Measurements from ENCODE around the gene RHBDL1.

RHBDL1 gene

GRCh38 chr16:674968-675883 is at the start of gene RHBDL1:
RHBDL1 (plus strand) TSS chr16:675671; CDS start chr16:675791, 120 bp downstream.
- WGBS (ENCODE audit: insufficient coverage, insufficient read length): no CpG with 5 or more reads among the region's 73 CpGs
- Histone ChIP-seq H3K9me3 (ENCODE audit: control insufficient read depth, insufficient read depth, low read length) (no peaks in the 10 kb centered on the region), H3K4me1 (ENCODE audit: control insufficient read depth, insufficient read depth, low read length) (peaks cover 7% of the 10 kb centered on the region), H3K27me3 (ENCODE audit: control insufficient read depth, insufficient read depth, low read length) (no peaks in the 10 kb centered on the region), H3K36me3 (ENCODE audit: control insufficient read depth, insufficient read depth, low read length) (peaks cover 32% of the 10 kb centered on the region), H3K4me3 (ENCODE audit: low read length) (peak within 1 kb of the TSS; percentile 42; the same call in 1 of the 2 replicates), H3K27ac (ENCODE audit: low read length) (no peak within 1 kb of the TSS)
- no peak for DNase-seq (ENCODE audit: low read depth, low spot score)

- Histone ChIP-seq H3K36me3 (ENCODE audit: control insufficient read depth, insufficient read depth, low read length) (0 out of 2 replicates have a peak, but pooled peaks cover 2% of the 10 kb centered on the region), H3K27me3 (ENCODE audit: control insufficient read depth, insufficient read depth, low read length) (no peaks in the 10 kb centered on the region), H3K4me3 (ENCODE audit: low read length) (no peak overlapping the region), H3K27ac (ENCODE audit: low read length) (no peak overlapping the region), H3K4me1 (ENCODE audit: control insufficient read depth, insufficient read depth, low read length) (peaks cover 12% of the 10 kb centered on the region), H3K9me3 (ENCODE audit: control insufficient read depth, insufficient read depth, low read length) (no peaks in the 10 kb centered on the region)
- no CpG with 5 or more reads among the region's 35 CpGs for WGBS (ENCODE audit: insufficient coverage, insufficient read length)
- no peak for DNase-seq (ENCODE audit: low read depth, low spot score)
Measured at GRCh38 chr16:625977-626765, 49.3 kb upstream of the RHBDL1 start.

GRCh38 chr16:626787-627453 is 48.6 kb upstream of the RHBDL1 start:
- WGBS (ENCODE audit: insufficient coverage, insufficient read length): no CpG with 5 or more reads among the region's 29 CpGs
- Histone ChIP-seq H3K27ac (ENCODE audit: low read length) (no peak overlapping the region), H3K27me3 (ENCODE audit: control insufficient read depth, insufficient read depth, low read length) (no peaks in the 10 kb centered on the region), H3K36me3 (ENCODE audit: control insufficient read depth, insufficient read depth, low read length) (0 out of 2 replicates have a peak, but pooled peaks cover 2% of the 10 kb centered on the region), H3K9me3 (ENCODE audit: control insufficient read depth, insufficient read depth, low read length) (no peaks in the 10 kb centered on the region), H3K4me1 (ENCODE audit: control insufficient read depth, insufficient read depth, low read length) (peaks cover 12% of the 10 kb centered on the region), H3K4me3 (ENCODE audit: low read length) (no peak overlapping the region)
- no peak for DNase-seq (ENCODE audit: low read depth, low spot score)

- Histone ChIP-seq H3K4me1 (ENCODE audit: control insufficient read depth, insufficient read depth, low read length) (peaks cover 12% of the 10 kb centered on the region), H3K27me3 (ENCODE audit: control insufficient read depth, insufficient read depth, low read length) (no peaks in the 10 kb centered on the region), H3K4me3 (ENCODE audit: low read length) (no peak overlapping the region), H3K27ac (ENCODE audit: low read length) (no peak overlapping the region), H3K9me3 (ENCODE audit: control insufficient read depth, insufficient read depth, low read length) (no peaks in the 10 kb centered on the region), H3K36me3 (ENCODE audit: control insufficient read depth, insufficient read depth, low read length) (peaks cover 2% of the 10 kb centered on the region; the same call in 1 of the 2 replicates)
- DNase-seq (ENCODE audit: low read depth, low spot score): no peak
- no CpG with 5 or more reads among the region's 50 CpGs for WGBS (ENCODE audit: insufficient coverage, insufficient read length)
Measured at GRCh38 chr16:627454-628239, 47.8 kb upstream of the RHBDL1 start.

GRCh38 chr16:628321-629061 is 47.0 kb upstream of the RHBDL1 start:
- H3K36me3 ChIP-seq (ENCODE audit: control insufficient read depth, insufficient read depth, low read length): peaks cover 10% of the 10 kb centered on the region; the same call in 1 of the 2 replicates
- no peaks in the 10 kb centered on the region for H3K27me3 ChIP-seq (ENCODE audit: control insufficient read depth, insufficient read depth, low read length)
- no peaks in the 10 kb centered on the region for H3K9me3 ChIP-seq (ENCODE audit: control insufficient read depth, insufficient read depth, low read length)
- H3K4me1 ChIP-seq (ENCODE audit: control insufficient read depth, insufficient read depth, low read length): peaks cover 12% of the 10 kb centered on the region
- no peak for DNase-seq (ENCODE audit: low read depth, low spot score)
- no CpG with 5 or more reads among the region's 33 CpGs for WGBS (ENCODE audit: insufficient coverage, insufficient read length)
- H3K27ac ChIP-seq (ENCODE audit: low read length): no peak overlapping the region
- no peak overlapping the region for H3K4me3 ChIP-seq (ENCODE audit: low read length)

- H3K27ac ChIP-seq (ENCODE audit: low read length): no peak overlapping the region
- H3K4me1 ChIP-seq (ENCODE audit: control insufficient read depth, insufficient read depth, low read length): peaks cover 12% of the 10 kb centered on the region
- H3K36me3 ChIP-seq (ENCODE audit: control insufficient read depth, insufficient read depth, low read length): peaks cover 17% of the 10 kb centered on the region
- H3K9me3 ChIP-seq (ENCODE audit: control insufficient read depth, insufficient read depth, low read length): no peaks in the 10 kb centered on the region
- H3K4me3 ChIP-seq (ENCODE audit: low read length): no peak overlapping the region
- no peaks in the 10 kb centered on the region for H3K27me3 ChIP-seq (ENCODE audit: control insufficient read depth, insufficient read depth, low read length)
- DNase-seq (ENCODE audit: low read depth, low spot score): no peak
- no CpG with 5 or more reads among the region's 29 CpGs for WGBS (ENCODE audit: insufficient coverage, insufficient read length)
Measured at GRCh38 chr16:629185-629832, 46.2 kb upstream of the RHBDL1 start.

- H3K4me1 ChIP-seq (ENCODE audit: control insufficient read depth, insufficient read depth, low read length): peaks cover 12% of the 10 kb centered on the region
- no peaks in the 10 kb centered on the region for H3K9me3 ChIP-seq (ENCODE audit: control insufficient read depth, insufficient read depth, low read length)
- H3K27me3 ChIP-seq (ENCODE audit: control insufficient read depth, insufficient read depth, low read length): no peaks in the 10 kb centered on the region
- WGBS (ENCODE audit: insufficient coverage, insufficient read length): no CpG with 5 or more reads among the region's 11 CpGs
- H3K36me3 ChIP-seq (ENCODE audit: control insufficient read depth, insufficient read depth, low read length): peaks cover 18% of the 10 kb centered on the region
- no peak overlapping the region for H3K4me3 ChIP-seq (ENCODE audit: low read length)
- no peak overlapping the region for H3K27ac ChIP-seq (ENCODE audit: low read length)
- DNase-seq (ENCODE audit: low read depth, low spot score): no peak
Measured at GRCh38 chr16:629833-630248, 45.6 kb upstream of the RHBDL1 start.

GRCh38 chr16:630249-630814 is 45.1 kb upstream of the RHBDL1 start:
- no peak overlapping the region for H3K4me3 ChIP-seq (ENCODE audit: low read length)
- no peaks in the 10 kb centered on the region for H3K27me3 ChIP-seq (ENCODE audit: control insufficient read depth, insufficient read depth, low read length)
- H3K4me1 ChIP-seq (ENCODE audit: control insufficient read depth, insufficient read depth, low read length): peaks cover 12% of the 10 kb centered on the region
- H3K36me3 ChIP-seq (ENCODE audit: control insufficient read depth, insufficient read depth, low read length): peaks cover 18% of the 10 kb centered on the region
- H3K9me3 ChIP-seq (ENCODE audit: control insufficient read depth, insufficient read depth, low read length): no peaks in the 10 kb centered on the region
- no peak overlapping the region for H3K27ac ChIP-seq (ENCODE audit: low read length)
- WGBS (ENCODE audit: insufficient coverage, insufficient read length): no CpG with 5 or more reads among the region's 29 CpGs
- no peak for DNase-seq (ENCODE audit: low read depth, low spot score)
